Subcutaneous abdominal adipose tissue (tissue), 5 donors: Measurements from ENCODE around the gene SH3RF3.

ENCODE experiments used
- H3K27ac ChIP-seq: one replicate; pipeline ENCODE4 v1.7.0; 2013; ENCODE audit warnings: low read depth, mild to moderate bottlenecking, inconsistent platforms, low read length, moderate library complexity
- H3K27me3 ChIP-seq, 5 donors: one replicate each; pipeline ENCODE4 v1.7.0; 2013; ENCODE audit warnings: low read length in 5 of 5, inconsistent platforms in 1 of 5; ENCODE audit not compliant: control insufficient read depth in 5 of 5, insufficient read depth in 4 of 5
- H3K36me3 ChIP-seq, 5 donors: one replicate each; pipeline ENCODE4 v1.7.0; 2013; ENCODE audit warnings: low read length in 5 of 5; ENCODE audit not compliant: control insufficient read depth in 5 of 5, insufficient read depth in 5 of 5
- H3K4me1 ChIP-seq, 5 donors: one replicate each; pipeline ENCODE4 v1.7.0; 2013; ENCODE audit warnings: low read length in 5 of 5, mild to moderate bottlenecking in 3 of 5, moderate library complexity in 1 of 5; ENCODE audit not compliant: control insufficient read depth in 5 of 5, insufficient read depth in 5 of 5
- H3K4me3 ChIP-seq, 5 donors: one replicate each; pipeline ENCODE4 v1.7.0; 2013; ENCODE audit warnings: low read length in 5 of 5, low read depth in 1 of 5
- H3K9ac ChIP-seq, 5 donors: one replicate each; pipeline ENCODE4 v1.7.0; 2013; ENCODE audit warnings: low read length in 5 of 5, mild to moderate bottlenecking in 4 of 5, moderate library complexity in 3 of 5
- H3K9me3 ChIP-seq, 5 donors: one replicate each; pipeline ENCODE4 v1.7.0; 2013; ENCODE audit warnings: low read length in 5 of 5; ENCODE audit not compliant: control insufficient read depth in 5 of 5
- donor health status: healthy.
- donor health status: healthy.
- donor health status: healthy.
- donor health status: healthy.
- donor health status: healthy.

The SH3RF3 gene

GRCh38 chr2:109342256-109342850 is 213.3 kb downstream of the SH3RF3 start:
- Histone ChIP-seq H3K27ac (no peak overlapping the region), H3K4me3 (no peak overlapping the region), H3K27me3 (no peaks in the 10 kb centered on the region), H3K9ac (no peak overlapping the region), H3K36me3 (no peaks in the 10 kb centered on the region), H3K4me1 (peaks cover 0 to 11% (median 6%) of the 10 kb centered on the region in 5 donors), H3K9me3 (no peaks in the 10 kb centered on the region)

DNA sequence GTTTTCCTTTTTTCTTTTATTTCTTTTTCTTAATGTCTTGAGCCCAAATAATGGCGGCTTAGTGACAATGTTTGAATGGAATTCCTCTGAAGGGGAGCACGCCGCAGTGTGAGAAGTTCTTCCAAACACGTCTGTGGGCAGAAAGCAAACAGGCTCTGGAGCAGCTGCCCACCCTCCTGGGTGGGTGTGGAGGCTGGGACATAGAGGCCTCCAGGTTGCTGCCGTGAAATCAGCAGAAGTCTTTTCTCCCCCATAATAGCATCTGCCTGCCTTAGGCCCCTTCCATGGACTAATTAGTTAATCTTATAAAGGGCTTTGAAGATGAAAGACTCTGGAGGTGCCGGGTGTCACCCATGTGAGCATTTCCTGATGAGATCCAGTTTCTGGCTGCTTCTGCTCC is 213.9 kb downstream of the SH3RF3 start:
- no peak overlapping the region for H3K9ac ChIP-seq
- no peaks in the 10 kb centered on the region for H3K9me3 ChIP-seq
- peaks cover 0 to 11% (median 6%) of the 10 kb centered on the region in 5 donors for H3K4me1 ChIP-seq
- no peak overlapping the region for H3K4me3 ChIP-seq
- no peaks in the 10 kb centered on the region for H3K36me3 ChIP-seq
- H3K27me3 ChIP-seq: no peaks in the 10 kb centered on the region
- H3K27ac ChIP-seq: no peak overlapping the region

GRCh38 chr2:109343460-109343859 is 214.5 kb downstream of the SH3RF3 start:
- Histone ChIP-seq H3K4me1 (peaks cover 0 to 11% (median 6%) of the 10 kb centered on the region in 5 donors), H3K9me3 (no peaks in the 10 kb centered on the region), H3K27me3 (no peaks in the 10 kb centered on the region), H3K36me3 (no peaks in the 10 kb centered on the region), H3K27ac (no peak overlapping the region), H3K9ac (no peak overlapping the region), H3K4me3 (no peak overlapping the region)

DNA sequence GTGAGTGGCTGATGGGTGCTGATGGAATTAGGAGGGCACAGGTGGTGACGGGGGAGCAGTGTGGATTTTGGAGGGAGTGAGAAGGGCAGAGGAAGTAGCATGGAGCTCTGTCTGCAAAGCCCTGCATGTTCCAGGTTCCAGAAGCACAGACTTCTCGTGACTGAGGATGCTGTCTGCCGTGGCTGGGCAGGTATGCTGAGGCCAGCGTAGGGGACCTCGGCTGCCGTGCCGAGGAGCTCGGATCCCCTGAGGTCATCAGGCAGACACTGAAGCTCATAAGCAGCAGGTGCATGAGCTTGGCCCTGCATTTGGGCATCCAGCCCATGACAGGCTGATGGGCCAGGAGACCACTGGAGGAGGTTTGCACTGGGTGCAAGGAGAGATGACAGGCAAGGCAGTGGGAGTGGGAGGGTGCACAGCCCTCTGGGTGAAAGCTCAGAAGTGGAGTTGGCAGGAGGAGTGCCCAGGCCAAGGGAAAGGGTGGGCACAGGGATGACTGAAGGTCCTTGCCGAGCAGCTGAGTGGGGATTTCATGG is 215.3 kb downstream of the SH3RF3 start:
- H3K4me1 ChIP-seq: peaks cover 0 to 18% (median 7%) of the 10 kb centered on the region in 5 donors

GRCh38 chr2:109345091-109345490 is 216.1 kb downstream of the SH3RF3 start:
- Histone ChIP-seq H3K4me1 (peaks cover 0 to 25% (median 12%) of the 10 kb centered on the region in 5 donors), H3K36me3 (no peaks in the 10 kb centered on the region), H3K4me3 (no peak overlapping the region), H3K27ac (no peak overlapping the region), H3K9ac (no peak overlapping the region), H3K9me3 (no peaks in the 10 kb centered on the region), H3K27me3 (no peaks in the 10 kb centered on the region)

More for the DNA sequence above, 215.3 kb downstream of the SH3RF3 start:
- Histone ChIP-seq H3K9ac (no peak overlapping the region), H3K9me3 (no peaks in the 10 kb centered on the region), H3K36me3 (no peaks in the 10 kb centered on the region), H3K27ac (no peak overlapping the region), H3K27me3 (no peaks in the 10 kb centered on the region), H3K4me3 (no peak overlapping the region)

- Histone ChIP-seq H3K9ac (no peak overlapping the region), H3K27me3 (no peaks in the 10 kb centered on the region), H3K4me3 (no peak overlapping the region), H3K4me1 (peaks cover 0 to 33% (median 20%) of the 10 kb centered on the region in 5 donors), H3K9me3 (no peaks in the 10 kb centered on the region), H3K27ac (no peak overlapping the region), H3K36me3 (no peaks in the 10 kb centered on the region)
These were observed 216.9 kb downstream of the SH3RF3 start for GRCh38 chr2:109345653-109346480.

GRCh38 chr2:109346601-109347228 is 217.7 kb downstream of the SH3RF3 start:
- Histone ChIP-seq H3K9ac (no peak overlapping the region), H3K27ac (no peak overlapping the region), H3K27me3 (no peaks in the 10 kb centered on the region), H3K9me3 (no peaks in the 10 kb centered on the region), H3K4me3 (no peak overlapping the region), H3K4me1 (peaks cover 0 to 35% (median 27%) of the 10 kb centered on the region in 5 donors), H3K36me3 (no peaks in the 10 kb centered on the region)

DNA sequence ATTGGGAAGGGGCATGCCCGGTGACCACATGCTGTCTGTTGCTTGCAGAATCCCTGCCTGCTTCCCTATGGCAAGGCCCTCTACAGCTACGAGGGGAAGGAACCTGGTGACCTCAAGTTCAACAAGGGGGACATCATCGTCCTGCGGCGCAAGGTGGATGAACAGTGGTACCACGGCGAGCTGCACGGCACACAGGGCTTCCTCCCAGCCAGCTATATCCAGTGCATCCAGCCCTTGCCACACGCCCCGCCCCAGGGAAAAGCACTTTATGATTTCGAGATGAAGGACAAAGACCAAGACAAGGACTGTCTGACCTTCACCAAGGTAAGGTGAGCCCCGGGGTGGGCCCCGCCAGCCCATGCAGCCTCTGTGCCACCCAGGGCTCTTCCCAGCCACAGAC is 218.6 kb downstream of the SH3RF3 start:
- H3K9ac ChIP-seq: no peak overlapping the region
- no peaks in the 10 kb centered on the region for H3K36me3 ChIP-seq
- H3K27me3 ChIP-seq: no peaks in the 10 kb centered on the region
- H3K9me3 ChIP-seq: no peaks in the 10 kb centered on the region
- no peak overlapping the region for H3K4me3 ChIP-seq
- H3K27ac ChIP-seq: no peak overlapping the region
- H3K4me1 ChIP-seq: peaks cover 0 to 39% (median 22%) of the 10 kb centered on the region in 5 donors

DNA sequence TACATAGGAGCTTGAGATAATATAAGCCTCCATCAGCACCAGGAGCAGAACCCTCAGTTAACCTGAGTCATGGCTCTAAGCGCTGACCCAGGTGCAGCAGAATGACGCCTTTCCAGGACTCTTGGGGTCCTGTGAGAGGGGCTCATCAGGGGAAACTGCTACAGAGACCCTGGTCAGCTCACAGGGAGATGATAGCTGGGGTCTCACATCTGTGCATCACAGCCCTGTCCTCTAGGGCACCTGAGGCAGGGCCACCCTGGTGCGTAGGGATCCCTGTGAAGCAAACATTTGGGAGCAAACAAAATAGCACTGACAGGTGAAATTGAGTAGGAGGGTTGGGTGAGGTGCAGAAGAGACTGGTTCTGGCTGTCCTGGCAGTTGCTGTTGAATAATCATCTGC is 219.2 kb downstream of the SH3RF3 start:
- no peaks in the 10 kb centered on the region for H3K27me3 ChIP-seq
- peaks cover 0 to 2% (median 0%) of the 10 kb centered on the region in 5 donors for H3K36me3 ChIP-seq
- H3K4me3 ChIP-seq: no peak overlapping the region
- no peak overlapping the region for H3K9ac ChIP-seq
- peaks cover 0 to 40% (median 22%) of the 10 kb centered on the region in 5 donors for H3K4me1 ChIP-seq
- no peaks in the 10 kb centered on the region for H3K9me3 ChIP-seq
- no peak overlapping the region for H3K27ac ChIP-seq
